Breast epithelium (tissue), 4 donors: ENCODE results near the gene TMEM45A. TPM values are rescaled to one million over a fixed set of nuclear protein-coding genes. Genes with fewer than 3 reads are reported as not detected.
"Not testable (repeated sequence)": the region's sequence is repeated elsewhere in the genome, so short reads cannot be mapped to it uniquely, and the experiment has no call there.

Source experiments
- DNase-seq, 2 donors: peaks; one replicate each; pipeline ENCODE4 v3.0.0-alpha.2; 2019; ENCODE audit warnings: low spot score in 2 of 2
- H3K27ac ChIP-seq, 2 donors: fragments of 200-600 bp; sonication (generic) in 1 of 2; one replicate each; pipeline ENCODE4 v1.5.1; 2016 to 2019; ENCODE audit warnings: mild to moderate bottlenecking in 1 of 2
- H3K27me3 ChIP-seq, 2 donors: fragments of 200-600 bp; sonication (generic) in 1 of 2; one replicate each; pipeline versions ENCODE4 v1.5.1 to v1.6.0; 2017 to 2019; ENCODE audit warnings: control low read depth in 1 of 2, mild to moderate bottlenecking in 1 of 2
- H3K36me3 ChIP-seq: fragments of 200-600 bp; one replicate; pipeline ENCODE4 v1.5.1; 2019
- H3K4me1 ChIP-seq, 2 donors: fragments of 200-600 bp; sonication (generic); one replicate each; pipeline ENCODE4 v1.5.1; 2016 to 2019; ENCODE audit warnings: control low read depth in 1 of 2
- H3K4me3 ChIP-seq, 3 donors: fragments of 200-600 bp; sonication (generic); 1 replicate in 2 of 3; 2 replicates in 1 of 3; pipeline ENCODE4 v1.5.1; 2016 to 2019; ENCODE audit warnings: mild to moderate bottlenecking in 3 of 3, moderate library complexity in 2 of 3
- H3K9me3 ChIP-seq, 2 donors: fragments of 200-600 bp; sonication (generic) in 1 of 2; one replicate each; pipeline ENCODE4 v1.5.1; 2016 to 2019; ENCODE audit warnings: control low read depth in 1 of 2
- CTCF ChIP-seq, 3 donors: fragments of 450-650 bp; IDR thresholded peaks; one replicate each; pipeline ENCODE4 v1.5.1; 2016 to 2017; ENCODE audit warnings: antibody characterized with exemption in 3 of 3, mild to moderate bottlenecking in 3 of 3, moderate library complexity in 3 of 3
- POLR2A ChIP-seq: fragments of 450-650 bp; IDR thresholded peaks from one replicate; pipeline ENCODE4 v1.6.1; 2016; ENCODE audit warnings: antibody characterized with exemption, mild to moderate bottlenecking, moderate library complexity
- POLR2AphosphoS5 ChIP-seq, 3 donors: sonication (generic); formaldehyde crosslinking; IDR thresholded peaks; one replicate each; pipeline ENCODE4 v1.6.1; 2017; ENCODE audit warnings: antibody characterized with exemption in 3 of 3
- intact Hi-C: fragments of 100-400 bp; cut with DNase I; formaldehyde crosslinking; loops from one replicate; pipeline ENCODE4 v1.15.1; 2023; ENCODE audit warnings: low total_unique reads
- total RNA-seq, 3 donors: library from RNA; depleted of rRNA; stranded (reverse); fragments of >200 nt; gene quantifications; one replicate each; pipeline ENCODE4 v1.1.0, GENCODE V29; 2016

TMEM45A gene
- total RNA-seq, 3 donors from 2014 or later, result 19.7 to 24.5 (median 20.9) TPM

- Histone ChIP-seq H3K27ac (no peak overlapping the region), H3K36me3 (no peaks in the 10 kb centered on the region), H3K4me3 (no peak overlapping the region), H3K4me1 (no peaks in the 10 kb centered on the region), H3K9me3 (no peaks in the 10 kb centered on the region), H3K27me3 (no peaks in the 10 kb centered on the region)
- DNase-seq, result no peak
- TF ChIP-seq POLR2AphosphoS5 (IDR thresholded peaks at IDR 0.05), result no peak
- no peak for TF ChIP-seq CTCF (IDR thresholded peaks at IDR 0.05)
- no peak for TF ChIP-seq POLR2A
- intact Hi-C loops, result no loop called here
These were observed 21.5 kb upstream of the TMEM45A start for GRCh38 chr3:100470951-100471350.

DNA sequence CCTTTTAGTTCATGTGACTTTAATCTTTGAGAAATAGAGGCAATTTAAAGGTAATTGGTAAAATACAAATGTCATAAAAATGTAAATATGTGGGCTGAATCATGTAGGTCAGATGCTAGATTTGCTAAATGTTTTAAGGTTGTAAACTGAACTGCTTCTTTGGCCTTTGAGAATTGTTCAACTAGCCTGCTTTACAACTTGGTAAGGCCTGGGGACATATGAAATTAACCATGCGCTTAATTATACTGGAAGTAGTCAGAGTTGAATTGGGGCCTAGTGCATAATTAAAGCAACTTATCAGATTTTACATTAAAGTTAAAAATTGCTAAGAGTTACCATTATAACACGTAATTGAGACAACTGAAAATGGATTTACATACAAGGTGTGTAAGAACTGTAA lies 21.0 kb upstream of the TMEM45A start:
- Histone ChIP-seq H3K4me3 (no peak overlapping the region), H3K9me3 (no peaks in the 10 kb centered on the region), H3K36me3 (no peaks in the 10 kb centered on the region), H3K4me1 (no peaks in the 10 kb centered on the region), H3K27ac (no peak overlapping the region), H3K27me3 (no peaks in the 10 kb centered on the region)
- DNase-seq, result no peak
- TF ChIP-seq CTCF (IDR thresholded peaks at IDR 0.05) (no peak), POLR2AphosphoS5 (IDR thresholded peaks at IDR 0.05) (no peak), POLR2A (no peak)
- intact Hi-C loops, result no loop called here

GRCh38 chr3:100477851-100478360 lies 14.5 kb upstream of the TMEM45A start:
- H3K27ac ChIP-seq, H3K4me1 ChIP-seq, H3K27me3 ChIP-seq, H3K4me3 ChIP-seq, H3K36me3 ChIP-seq, DNase-seq, intact Hi-C loops, H3K9me3 ChIP-seq: not testable (repeated sequence)

DNA sequence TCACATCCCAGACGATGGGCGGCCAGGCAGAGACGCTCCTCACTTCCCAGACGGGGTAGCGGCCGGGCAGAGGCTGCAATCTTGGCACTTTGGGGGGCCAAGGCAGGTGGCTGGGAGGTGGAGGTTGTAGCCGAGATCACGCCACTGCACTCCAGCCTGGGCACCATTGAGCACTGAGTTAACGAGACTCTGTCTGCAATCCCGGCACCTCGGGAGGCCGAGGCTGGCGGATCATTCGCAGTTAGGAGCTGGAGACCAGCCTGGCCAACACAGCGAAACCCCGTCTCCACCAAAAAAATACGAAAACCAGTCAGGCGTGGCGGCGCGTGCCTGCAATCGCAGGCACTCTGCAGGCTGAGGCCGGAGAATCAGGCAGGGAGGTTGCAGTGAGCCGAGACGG lies 13.9 kb upstream of the TMEM45A start:
- H3K27me3 ChIP-seq, H3K9me3 ChIP-seq, H3K4me3 ChIP-seq, intact Hi-C loops, H3K27ac ChIP-seq, H3K36me3 ChIP-seq, DNase-seq, H3K4me1 ChIP-seq: not testable (repeated sequence)

- intact Hi-C loops, result no loop called here
- no peaks in the 10 kb centered on the region for H3K9me3 ChIP-seq
- H3K36me3 ChIP-seq, result no peaks in the 10 kb centered on the region
- no peak for DNase-seq
- no peaks in the 10 kb centered on the region for H3K4me1 ChIP-seq
- TF ChIP-seq POLR2AphosphoS5 (IDR thresholded peaks at IDR 0.05), result no peak
- TF ChIP-seq POLR2A, result no peak
- no peak for TF ChIP-seq CTCF (IDR thresholded peaks at IDR 0.05)
- no peak overlapping the region for H3K4me3 ChIP-seq
- H3K27ac ChIP-seq, result no peak overlapping the region
- H3K27me3 ChIP-seq, result no peaks in the 10 kb centered on the region
These were observed 12.3 kb upstream of the TMEM45A start for GRCh38 chr3:100480081-100480480.

DNA sequence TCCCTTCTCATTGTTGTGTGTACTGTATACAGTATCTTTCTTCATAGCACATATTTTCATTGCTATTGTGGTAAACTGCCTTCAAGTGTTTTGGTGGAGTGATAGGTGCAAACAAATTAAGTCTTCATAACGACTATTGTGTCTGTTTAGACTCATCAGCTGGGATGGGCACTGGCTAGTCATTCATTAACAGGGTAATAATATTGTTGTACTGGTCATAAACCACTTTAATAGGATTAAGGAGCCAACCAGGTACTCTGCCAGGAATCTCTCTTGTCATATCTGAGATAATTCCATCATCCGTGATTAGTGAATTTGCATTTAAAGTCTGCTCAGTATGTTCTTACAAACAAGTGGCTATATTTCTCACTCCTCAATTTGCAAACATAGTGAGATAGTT lies 10.2 kb upstream of the TMEM45A start:
- H3K36me3 ChIP-seq, result no peaks in the 10 kb centered on the region
- no peak overlapping the region for H3K27ac ChIP-seq
- DNase-seq, result no peak
- H3K4me3 ChIP-seq, result no peak overlapping the region
- no peaks in the 10 kb centered on the region for H3K4me1 ChIP-seq
- no peaks in the 10 kb centered on the region for H3K9me3 ChIP-seq
- intact Hi-C loops, result no loop called here
- TF ChIP-seq POLR2A (no peak), POLR2AphosphoS5 (IDR thresholded peaks at IDR 0.05) (no peak), CTCF (IDR thresholded peaks at IDR 0.05) (no peak)
- no peaks in the 10 kb centered on the region for H3K27me3 ChIP-seq
